Panc1 (cell line): ENCODE measurements around the gene JSRP1. TPM values are rescaled to one million over a fixed set of nuclear protein-coding genes. Genes with fewer than 3 reads are reported as not detected.

Experiments used
- ATAC-seq: fragments of 200-7000 bp; cut with Tn5 transposase; 2 replicates; pipeline ENCODE4 v1.9.1; 2020; ENCODE audit warnings: mild to moderate bottlenecking, moderate library complexity
- BruUV-seq: library from RNA; stranded (reverse); fragments of 400-500 nt; replicated peaks from 2 replicates; lab custom pipeline; 2021; lab: Mats Ljungman, UMichigan
- CTCF ChIA-PET: fragments of 300-600 bp; sonication (Branson Sonifier 250); formaldehyde crosslinking; loops from one replicate; lab custom pipeline; 2022; ENCODE audit warnings: antibody characterized with exemption; lab: Charles Lee
- POLR2A ChIA-PET: fragments of 300-600 bp; sonication (Branson Sonifier 250); formaldehyde crosslinking; loops from one replicate; lab custom pipeline; 2022; ENCODE audit warnings: antibody characterized with exemption; lab: Charles Lee
- DNase-seq: peaks from one replicate; pipeline ENCODE4 v3.0.0-alpha.2; 2010; ENCODE audit warnings: low read depth, low spot score
- H3K27ac ChIP-seq: 2 replicates; pipeline ENCODE4 v1.5.1; 2011; ENCODE audit warnings: mild to moderate bottlenecking, low read length, inconsistent platforms
- H3K27me3 ChIP-seq: fragments of 200-500 bp; sonication (Bioruptor generic); 2 replicates; pipeline ENCODE4 v1.6.0; 2014; ENCODE audit warnings: low read length, inconsistent platforms; ENCODE audit not compliant: control insufficient read depth, insufficient read depth
- H3K36me3 ChIP-seq: fragments of 200-500 bp; sonication (Bioruptor generic); 2 replicates; pipeline ENCODE4 v1.5.1; 2014; ENCODE audit warnings: inconsistent platforms, mild to moderate bottlenecking, low read length, moderate library complexity; ENCODE audit not compliant: control insufficient read depth, insufficient read depth
- H3K4me1 ChIP-seq: 2 replicates; pipeline ENCODE4 v1.5.1; 2011; ENCODE audit warnings: inconsistent platforms, mild to moderate bottlenecking, low read length, moderate library complexity; ENCODE audit not compliant: control insufficient read depth, insufficient read depth
- H3K4me3 ChIP-seq, 2 experiments: 2 replicates each; pipeline ENCODE4 v1.5.1; 2011 to 2012; ENCODE audit warnings: low read depth in 2 of 2, low read length in 2 of 2, mild to moderate bottlenecking in 2 of 2, inconsistent platforms in 1 of 2, moderate library complexity in 1 of 2
- H3K9me3 ChIP-seq: fragments of 200-500 bp; sonication (Bioruptor generic); 2 replicates; pipeline ENCODE4 v1.5.1; 2014; ENCODE audit warnings: low read depth, mild to moderate bottlenecking, inconsistent platforms, low read length, moderate library complexity; ENCODE audit not compliant: control insufficient read depth, insufficient read depth
- POLR2AphosphoS5 ChIP-seq: IDR thresholded peaks from 2 replicates; pipeline ENCODE4 v1.6.1; 2012; ENCODE audit warnings: mild to moderate bottlenecking, low read depth, low read length, moderate library complexity
- SIN3A ChIP-seq: IDR thresholded peaks from 2 replicates; pipeline ENCODE4 v1.6.1; 2012; ENCODE audit warnings: low read depth, mild to moderate bottlenecking, low read length, moderate library complexity, borderline replicate concordance; ENCODE audit not compliant: insufficient read depth
- TCF7L2 ChIP-seq: IDR thresholded peaks from 2 replicates; pipeline ENCODE4 v1.6.1; 2011; ENCODE audit warnings: mild to moderate bottlenecking, low read depth, low read length, inconsistent platforms
- in situ Hi-C: cut with HindIII; loops from 2 replicates; pipeline ENCODE4 v1.10.0; 2016; ENCODE audit warnings: low sequenced_read_pairs, low pct_unique_long_range_greater_than_20kb
- intact Hi-C: fragments of 100-400 bp; cut with micrococcal nuclease; formaldehyde crosslinking; loops from one replicate; pipeline ENCODE4 v1.10.0; 2022; ENCODE audit not compliant: unreplicated experiment
- total RNA-seq: library from RNA; stranded (reverse); gene quantifications from one replicate; pipeline ENCODE4 v1.2.1, GENCODE V29; 2021; ENCODE audit not compliant: unreplicated experiment
- TF ChIP-seq, protein P1 (sequence below): fragments of 450-650 bp; IDR thresholded peaks from 2 replicates; pipeline ENCODE4 v1.5.1; 2017; ENCODE audit warnings: mild to moderate bottlenecking
- TF ChIP-seq, protein P2 (sequence below), 2 experiments: IDR thresholded peaks; 2 replicates each; pipeline ENCODE4 v1.6.1; 2011 to 2012; ENCODE audit warnings: low read depth in 2 of 2, control low read depth in 1 of 2, low read length in 1 of 2, mild to moderate bottlenecking in 1 of 2, moderate library complexity in 1 of 2; ENCODE audit not compliant: insufficient read depth in 1 of 2

JSRP1 gene
- total RNA-seq, 1 experiment from 2014 or later: 0.51 TPM

DNA sequence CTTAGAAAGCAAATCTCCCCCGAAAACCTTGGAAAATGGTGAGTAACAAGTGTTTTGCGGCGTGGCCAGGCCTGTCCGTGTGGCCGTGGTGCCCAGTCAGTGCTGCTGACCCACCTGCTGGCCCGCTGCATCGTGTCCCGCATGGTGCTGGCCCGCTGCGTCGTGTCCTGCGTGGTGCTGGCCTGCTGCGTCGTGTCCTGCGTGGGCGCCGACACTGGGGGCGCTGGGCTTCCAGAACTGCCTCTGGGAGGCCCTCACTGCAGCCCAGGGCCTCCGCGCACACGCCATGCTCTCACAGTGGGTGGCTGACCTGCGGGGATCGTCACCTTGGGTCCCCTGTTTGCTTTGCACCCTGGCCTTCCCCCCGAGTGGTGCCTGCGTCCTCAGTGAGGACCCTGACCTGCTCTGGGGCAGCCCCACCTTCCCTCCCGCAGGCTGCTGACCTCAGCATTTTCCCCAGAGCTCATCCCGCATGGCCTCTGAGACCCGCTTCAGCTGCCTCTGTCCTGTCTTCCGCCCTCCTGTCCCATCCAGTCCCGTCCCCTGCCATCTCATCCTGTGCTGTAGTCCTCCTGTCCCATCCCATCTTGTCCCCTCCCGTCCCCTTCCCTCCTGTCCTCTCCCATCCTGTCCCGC lies 30.7 kb downstream of the JSRP1 start:
- intact Hi-C loops (no loop called here), in situ Hi-C loops (no loop called here)
- DNase-seq (no peak), ATAC-seq (no peak)
- Histone ChIP-seq H3K4me3 (no peak overlapping the region), H3K9me3 (no peaks in the 10 kb centered on the region), H3K27me3 (no peaks in the 10 kb centered on the region), H3K36me3 (no peaks in the 10 kb centered on the region), H3K4me1 (0 out of 2 replicates have a peak, but pooled peaks cover 3% of the 10 kb centered on the region), H3K27ac (no peak overlapping the region)
- ChIA-PET CTCF (no interaction called here), POLR2A (no interaction called here)
- TF ChIP-seq TCF7L2 (no peak), SIN3A (no peak), POLR2AphosphoS5 (no peak)
- TF ChIP-seq, protein P1, sequence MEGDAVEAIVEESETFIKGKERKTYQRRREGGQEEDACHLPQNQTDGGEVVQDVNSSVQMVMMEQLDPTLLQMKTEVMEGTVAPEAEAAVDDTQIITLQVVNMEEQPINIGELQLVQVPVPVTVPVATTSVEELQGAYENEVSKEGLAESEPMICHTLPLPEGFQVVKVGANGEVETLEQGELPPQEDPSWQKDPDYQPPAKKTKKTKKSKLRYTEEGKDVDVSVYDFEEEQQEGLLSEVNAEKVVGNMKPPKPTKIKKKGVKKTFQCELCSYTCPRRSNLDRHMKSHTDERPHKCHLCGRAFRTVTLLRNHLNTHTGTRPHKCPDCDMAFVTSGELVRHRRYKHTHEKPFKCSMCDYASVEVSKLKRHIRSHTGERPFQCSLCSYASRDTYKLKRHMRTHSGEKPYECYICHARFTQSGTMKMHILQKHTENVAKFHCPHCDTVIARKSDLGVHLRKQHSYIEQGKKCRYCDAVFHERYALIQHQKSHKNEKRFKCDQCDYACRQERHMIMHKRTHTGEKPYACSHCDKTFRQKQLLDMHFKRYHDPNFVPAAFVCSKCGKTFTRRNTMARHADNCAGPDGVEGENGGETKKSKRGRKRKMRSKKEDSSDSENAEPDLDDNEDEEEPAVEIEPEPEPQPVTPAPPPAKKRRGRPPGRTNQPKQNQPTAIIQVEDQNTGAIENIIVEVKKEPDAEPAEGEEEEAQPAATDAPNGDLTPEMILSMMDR: no peak
- TF ChIP-seq, protein P2, sequence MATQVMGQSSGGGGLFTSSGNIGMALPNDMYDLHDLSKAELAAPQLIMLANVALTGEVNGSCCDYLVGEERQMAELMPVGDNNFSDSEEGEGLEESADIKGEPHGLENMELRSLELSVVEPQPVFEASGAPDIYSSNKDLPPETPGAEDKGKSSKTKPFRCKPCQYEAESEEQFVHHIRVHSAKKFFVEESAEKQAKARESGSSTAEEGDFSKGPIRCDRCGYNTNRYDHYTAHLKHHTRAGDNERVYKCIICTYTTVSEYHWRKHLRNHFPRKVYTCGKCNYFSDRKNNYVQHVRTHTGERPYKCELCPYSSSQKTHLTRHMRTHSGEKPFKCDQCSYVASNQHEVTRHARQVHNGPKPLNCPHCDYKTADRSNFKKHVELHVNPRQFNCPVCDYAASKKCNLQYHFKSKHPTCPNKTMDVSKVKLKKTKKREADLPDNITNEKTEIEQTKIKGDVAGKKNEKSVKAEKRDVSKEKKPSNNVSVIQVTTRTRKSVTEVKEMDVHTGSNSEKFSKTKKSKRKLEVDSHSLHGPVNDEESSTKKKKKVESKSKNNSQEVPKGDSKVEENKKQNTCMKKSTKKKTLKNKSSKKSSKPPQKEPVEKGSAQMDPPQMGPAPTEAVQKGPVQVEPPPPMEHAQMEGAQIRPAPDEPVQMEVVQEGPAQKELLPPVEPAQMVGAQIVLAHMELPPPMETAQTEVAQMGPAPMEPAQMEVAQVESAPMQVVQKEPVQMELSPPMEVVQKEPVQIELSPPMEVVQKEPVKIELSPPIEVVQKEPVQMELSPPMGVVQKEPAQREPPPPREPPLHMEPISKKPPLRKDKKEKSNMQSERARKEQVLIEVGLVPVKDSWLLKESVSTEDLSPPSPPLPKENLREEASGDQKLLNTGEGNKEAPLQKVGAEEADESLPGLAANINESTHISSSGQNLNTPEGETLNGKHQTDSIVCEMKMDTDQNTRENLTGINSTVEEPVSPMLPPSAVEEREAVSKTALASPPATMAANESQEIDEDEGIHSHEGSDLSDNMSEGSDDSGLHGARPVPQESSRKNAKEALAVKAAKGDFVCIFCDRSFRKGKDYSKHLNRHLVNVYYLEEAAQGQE (IDR thresholded peaks at IDR 0.05; ENCODE audit: insufficient read depth in 1 of 2, low read depth in 2 of 2, low read length in 1 of 2): no peak
- no TSS peak for BruUV-seq

DNA sequence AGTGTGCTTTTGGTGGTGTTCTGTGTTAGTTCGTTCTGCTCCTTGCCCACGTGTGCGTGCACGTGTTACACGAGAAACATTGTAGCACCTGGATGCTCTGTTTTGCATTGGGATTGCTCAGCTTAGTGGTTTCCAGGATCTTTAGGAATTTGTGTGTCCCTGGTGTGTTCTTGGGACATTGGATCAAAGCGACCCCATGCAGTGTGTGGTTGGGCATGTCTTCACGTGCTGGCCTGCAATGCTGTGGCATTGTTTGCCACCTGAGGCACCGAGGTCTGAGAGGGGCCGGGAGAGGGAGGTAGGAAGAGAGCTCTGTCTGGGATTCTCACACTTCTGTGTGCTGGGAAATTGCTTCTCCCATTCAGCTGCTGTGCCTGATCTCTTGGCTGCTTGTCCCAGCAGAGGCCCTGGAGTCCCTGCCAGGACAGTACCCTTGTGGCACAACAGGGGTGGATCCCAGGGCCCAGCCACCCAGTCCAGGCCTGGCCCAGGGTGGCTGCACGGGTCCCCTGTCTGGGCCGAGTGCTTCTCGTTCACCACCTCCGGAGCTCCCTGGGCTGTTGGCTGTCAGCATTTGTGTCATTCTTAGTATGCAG lies 31.4 kb downstream of the JSRP1 start:
- ATAC-seq: no peak
- intact Hi-C loops (no loop called here), in situ Hi-C loops (no loop called here)
- Histone ChIP-seq H3K9me3 (no peaks in the 10 kb centered on the region), H3K27me3 (no peaks in the 10 kb centered on the region), H3K27ac (no peak overlapping the region), H3K4me3 (no peak overlapping the region), H3K4me1 (0 out of 2 replicates have a peak, but pooled peaks cover 3% of the 10 kb centered on the region), H3K36me3 (no peaks in the 10 kb centered on the region)
- CTCF ChIA-PET: no interaction called here
- no peak for DNase-seq
- TF ChIP-seq, protein P1: no peak
- BruUV-seq: no TSS peak
- POLR2A ChIA-PET: no interaction called here
